WTC11 (cell line): ENCODE measurements around the gene SMIM3.

Experiments used
- ERG ChIP-seq: fragments of 250-450 bp; sonication (Bioruptor Pico); IDR thresholded peaks from 2 replicates; pipeline ENCODE4 v1.8.0; 2021; ENCODE audit warnings: mild to moderate bottlenecking
- GTF2I ChIP-seq: fragments of 250-450 bp; sonication (Bioruptor Pico); conservative IDR thresholded peaks from 2 replicates; pipeline ENCODE4 v1.4.0; 2021; ENCODE audit warnings: mild to moderate bottlenecking
- MXD4 ChIP-seq: fragments of 250-450 bp; sonication (Bioruptor Pico); IDR thresholded peaks from 2 replicates; pipeline ENCODE4 v1.8.0; 2021; ENCODE audit warnings: mild to moderate bottlenecking, moderate library complexity, borderline replicate concordance
- SMAD4 ChIP-seq: sonication (generic); formaldehyde crosslinking; IDR thresholded peaks from 2 replicates; pipeline ENCODE4 v1.8.0; 2022; ENCODE audit warnings: mild to moderate bottlenecking, missing genetic modification reagents
- ZNF138 ChIP-seq: sonication (generic); formaldehyde crosslinking; conservative IDR thresholded peaks from 2 replicates; pipeline ENCODE4 v1.8.1; 2022; ENCODE audit warnings: mild to moderate bottlenecking, moderate library complexity, missing genetic modification reagents
- TF ChIP-seq, protein P1 (sequence below): fragments of 200-600 bp; IDR thresholded peaks from 2 replicates; pipeline ENCODE4 v1.8.0; 2022; ENCODE audit warnings: antibody characterized with exemption
- TF ChIP-seq, protein P2 (sequence below): sonication (generic); formaldehyde crosslinking; IDR thresholded peaks from 2 replicates; pipeline ENCODE4 v1.8.1; 2022; ENCODE audit warnings: low read depth, missing genetic modification reagents, borderline replicate concordance
- TF ChIP-seq, protein P3 (sequence below): sonication (generic); formaldehyde crosslinking; conservative IDR thresholded peaks from 2 replicates; pipeline ENCODE4 v1.8.1; 2023; ENCODE audit warnings: mild to moderate bottlenecking, low read depth, missing genetic modification reagents, moderate library complexity
- TF ChIP-seq, protein P4 (sequence below): sonication (generic); formaldehyde crosslinking; IDR thresholded peaks from 2 replicates; pipeline ENCODE4 v1.8.1; 2022; ENCODE audit warnings: mild to moderate bottlenecking, missing genetic modification reagents, moderate library complexity, borderline replicate concordance

- TF ChIP-seq, protein P1, sequence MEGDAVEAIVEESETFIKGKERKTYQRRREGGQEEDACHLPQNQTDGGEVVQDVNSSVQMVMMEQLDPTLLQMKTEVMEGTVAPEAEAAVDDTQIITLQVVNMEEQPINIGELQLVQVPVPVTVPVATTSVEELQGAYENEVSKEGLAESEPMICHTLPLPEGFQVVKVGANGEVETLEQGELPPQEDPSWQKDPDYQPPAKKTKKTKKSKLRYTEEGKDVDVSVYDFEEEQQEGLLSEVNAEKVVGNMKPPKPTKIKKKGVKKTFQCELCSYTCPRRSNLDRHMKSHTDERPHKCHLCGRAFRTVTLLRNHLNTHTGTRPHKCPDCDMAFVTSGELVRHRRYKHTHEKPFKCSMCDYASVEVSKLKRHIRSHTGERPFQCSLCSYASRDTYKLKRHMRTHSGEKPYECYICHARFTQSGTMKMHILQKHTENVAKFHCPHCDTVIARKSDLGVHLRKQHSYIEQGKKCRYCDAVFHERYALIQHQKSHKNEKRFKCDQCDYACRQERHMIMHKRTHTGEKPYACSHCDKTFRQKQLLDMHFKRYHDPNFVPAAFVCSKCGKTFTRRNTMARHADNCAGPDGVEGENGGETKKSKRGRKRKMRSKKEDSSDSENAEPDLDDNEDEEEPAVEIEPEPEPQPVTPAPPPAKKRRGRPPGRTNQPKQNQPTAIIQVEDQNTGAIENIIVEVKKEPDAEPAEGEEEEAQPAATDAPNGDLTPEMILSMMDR, result no peak
- TF ChIP-seq, protein P2, sequence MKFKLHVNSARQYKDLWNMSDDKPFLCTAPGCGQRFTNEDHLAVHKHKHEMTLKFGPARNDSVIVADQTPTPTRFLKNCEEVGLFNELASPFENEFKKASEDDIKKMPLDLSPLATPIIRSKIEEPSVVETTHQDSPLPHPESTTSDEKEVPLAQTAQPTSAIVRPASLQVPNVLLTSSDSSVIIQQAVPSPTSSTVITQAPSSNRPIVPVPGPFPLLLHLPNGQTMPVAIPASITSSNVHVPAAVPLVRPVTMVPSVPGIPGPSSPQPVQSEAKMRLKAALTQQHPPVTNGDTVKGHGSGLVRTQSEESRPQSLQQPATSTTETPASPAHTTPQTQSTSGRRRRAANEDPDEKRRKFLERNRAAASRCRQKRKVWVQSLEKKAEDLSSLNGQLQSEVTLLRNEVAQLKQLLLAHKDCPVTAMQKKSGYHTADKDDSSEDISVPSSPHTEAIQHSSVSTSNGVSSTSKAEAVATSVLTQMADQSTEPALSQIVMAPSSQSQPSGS, result no peak
- TF ChIP-seq, protein P3, sequence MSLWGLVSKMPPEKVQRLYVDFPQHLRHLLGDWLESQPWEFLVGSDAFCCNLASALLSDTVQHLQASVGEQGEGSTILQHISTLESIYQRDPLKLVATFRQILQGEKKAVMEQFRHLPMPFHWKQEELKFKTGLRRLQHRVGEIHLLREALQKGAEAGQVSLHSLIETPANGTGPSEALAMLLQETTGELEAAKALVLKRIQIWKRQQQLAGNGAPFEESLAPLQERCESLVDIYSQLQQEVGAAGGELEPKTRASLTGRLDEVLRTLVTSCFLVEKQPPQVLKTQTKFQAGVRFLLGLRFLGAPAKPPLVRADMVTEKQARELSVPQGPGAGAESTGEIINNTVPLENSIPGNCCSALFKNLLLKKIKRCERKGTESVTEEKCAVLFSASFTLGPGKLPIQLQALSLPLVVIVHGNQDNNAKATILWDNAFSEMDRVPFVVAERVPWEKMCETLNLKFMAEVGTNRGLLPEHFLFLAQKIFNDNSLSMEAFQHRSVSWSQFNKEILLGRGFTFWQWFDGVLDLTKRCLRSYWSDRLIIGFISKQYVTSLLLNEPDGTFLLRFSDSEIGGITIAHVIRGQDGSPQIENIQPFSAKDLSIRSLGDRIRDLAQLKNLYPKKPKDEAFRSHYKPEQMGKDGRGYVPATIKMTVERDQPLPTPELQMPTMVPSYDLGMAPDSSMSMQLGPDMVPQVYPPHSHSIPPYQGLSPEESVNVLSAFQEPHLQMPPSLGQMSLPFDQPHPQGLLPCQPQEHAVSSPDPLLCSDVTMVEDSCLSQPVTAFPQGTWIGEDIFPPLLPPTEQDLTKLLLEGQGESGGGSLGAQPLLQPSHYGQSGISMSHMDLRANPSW (CRISPR knock-in tag), result no peak
- TF ChIP-seq ERG (no peak), ZNF138 (CRISPR knock-in tag) (no peak), MXD4 (CRISPR knock-in tag) (no peak), SMAD4 (CRISPR knock-in tag) (no peak), GTF2I (CRISPR knock-in tag) (no peak)
- TF ChIP-seq, protein P4, sequence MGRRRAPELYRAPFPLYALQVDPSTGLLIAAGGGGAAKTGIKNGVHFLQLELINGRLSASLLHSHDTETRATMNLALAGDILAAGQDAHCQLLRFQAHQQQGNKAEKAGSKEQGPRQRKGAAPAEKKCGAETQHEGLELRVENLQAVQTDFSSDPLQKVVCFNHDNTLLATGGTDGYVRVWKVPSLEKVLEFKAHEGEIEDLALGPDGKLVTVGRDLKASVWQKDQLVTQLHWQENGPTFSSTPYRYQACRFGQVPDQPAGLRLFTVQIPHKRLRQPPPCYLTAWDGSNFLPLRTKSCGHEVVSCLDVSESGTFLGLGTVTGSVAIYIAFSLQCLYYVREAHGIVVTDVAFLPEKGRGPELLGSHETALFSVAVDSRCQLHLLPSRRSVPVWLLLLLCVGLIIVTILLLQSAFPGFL (CRISPR knock-in tag), result no peak
Measured at GRCh38 chr5:150738862-150739261, 39.7 kb upstream of the SMIM3 start.
